Placental epithelial cell (primary cell): ENCODE measurements around the gene RRP1B. TPM values are rescaled to one million over a fixed set of nuclear protein-coding genes. Genes with fewer than 3 reads are reported as not detected.

Experiments used
- small RNA-seq: library from RNA; depleted of rRNA; stranded (forward); fragments of <200 nt; gene quantifications from one replicate; pipeline ENCODE3, GENCODE V24; 2012
- total RNA-seq: library from RNA; depleted of rRNA; stranded (reverse); fragments of >200 nt; gene quantifications from 2 replicates; pipeline ENCODE4 v1.2.3, GENCODE V29; 2012

The RRP1B gene
- total RNA-seq: 14.1 and 19.5 TPM in 2 replicates

GRCh38 chr21:43659136-43660000 lies at the start of gene RRP1B, which contains the start of gene HSF2BP:
TSS of gene RRP1B (plus strand) at chr21:43659560. CDS start at chr21:43659665, 105 bp downstream.
TSS of gene HSF2BP (minus strand) at chr21:43659488. CDS start at chr21:43658096, 1,392 bp downstream.

GRCh38 chr21:43718872-43719747 lies 59.8 kb downstream of the RRP1B start, which contains the start of gene PDXK:
TSS of gene PDXK (plus strand) at chr21:43719129. CDS start at chr21:43719295, 166 bp downstream.

Small RNA genes within 50 kb of the gene (small RNA-seq; reads per million reads assigned to genes)
- not detected for gene MIR6070

Other genes with a start within 250 kb of the RRP1B start
- 4.7 and 16.1 TPM in 2 replicates for gene SIK1, start 232.4 kb upstream of the RRP1B start, total RNA-seq
- gene HSF2BP, start 72 bp upstream of the RRP1B start, total RNA-seq: 11.0 and 16.1 TPM in 2 replicates
- 95.4 and 258 TPM in 2 replicates for gene PDXK, start 59.6 kb downstream of the RRP1B start, total RNA-seq
- 6.7 and 18.8 TPM in 2 replicates for gene CSTB, start 116.7 kb downstream of the RRP1B start, total RNA-seq
- gene RRP1, start 130.0 kb downstream of the RRP1B start, total RNA-seq: 11.4 and 17.8 TPM in 2 replicates
- gene AGPAT3, start 205.7 kb downstream of the RRP1B start, total RNA-seq: 6.3 and 10.8 TPM in 2 replicates